ELR (cell line): Measurements from ENCODE around the gene ACOT9.
"Not testable (repeated sequence)": the region's sequence is repeated elsewhere in the genome, so short reads cannot be mapped to it uniquely, and the experiment has no call there.

ENCODE experiments used
- DNase-seq: peaks from one replicate; pipeline ENCODE4 v3.0.0-alpha.2; 2015; ENCODE audit warnings: low read depth

Gene ACOT9

GRCh38 chrX:23694606-23695005 lies 48.5 kb downstream of the ACOT9 start:
- peak; percentile 69 for DNase-seq

- DNase-seq, result no peak
These were observed 50.9 kb downstream of the ACOT9 start for GRCh38 chrX:23692166-23692565.

GRCh38 chrX:23676486-23676885 lies 66.6 kb downstream of the ACOT9 start:
- not testable (repeated sequence) for DNase-seq

- DNase-seq, result no peak
These were observed 70.0 kb downstream of the ACOT9 start for GRCh38 chrX:23673108-23673507.

- DNase-seq, result no peak
These were observed 72.5 kb downstream of the ACOT9 start for GRCh38 chrX:23670528-23670927.

- peak; percentile 20 for DNase-seq
These were observed 74.7 kb downstream of the ACOT9 start for GRCh38 chrX:23668335-23668734.

- DNase-seq, result peak; percentile 86
These were observed 75.6 kb downstream of the ACOT9 start, which contains the start of gene PRDX4 for GRCh38 chrX:23667239-23668177. PRDX4 (plus strand) TSS chrX:23667493; CDS start chrX:23667571, 78 bp downstream.

- DNase-seq, result no peak
These were observed 76.8 kb downstream of the ACOT9 start for GRCh38 chrX:23666282-23666681.

- DNase-seq, result no peak
These were observed 78.6 kb downstream of the ACOT9 start for GRCh38 chrX:23664496-23664895.

- DNase-seq, result peak; percentile 57
These were observed 80.2 kb downstream of the ACOT9 start for GRCh38 chrX:23662853-23663252.

GRCh38 chrX:23662187-23662586 lies 80.9 kb downstream of the ACOT9 start:
- DNase-seq, result peak; percentile 23

GRCh38 chrX:23661671-23662070 lies 81.4 kb downstream of the ACOT9 start:
- peak; percentile 32 for DNase-seq

- no peak for DNase-seq
These were observed 82.3 kb downstream of the ACOT9 start for GRCh38 chrX:23660766-23661132.

GRCh38 chrX:23660083-23660765 lies 82.9 kb downstream of the ACOT9 start:
- DNase-seq, result not testable (repeated sequence)

GRCh38 chrX:23659339-23659738 lies 83.7 kb downstream of the ACOT9 start:
- DNase-seq, result no peak

GRCh38 chrX:23656684-23657083 lies 86.4 kb downstream of the ACOT9 start:
- peak; percentile 13 for DNase-seq

GRCh38 chrX:23656091-23656490 lies 87.0 kb downstream of the ACOT9 start:
- no peak for DNase-seq
